ENCODE data around the gene ADRB1.

DNA sequence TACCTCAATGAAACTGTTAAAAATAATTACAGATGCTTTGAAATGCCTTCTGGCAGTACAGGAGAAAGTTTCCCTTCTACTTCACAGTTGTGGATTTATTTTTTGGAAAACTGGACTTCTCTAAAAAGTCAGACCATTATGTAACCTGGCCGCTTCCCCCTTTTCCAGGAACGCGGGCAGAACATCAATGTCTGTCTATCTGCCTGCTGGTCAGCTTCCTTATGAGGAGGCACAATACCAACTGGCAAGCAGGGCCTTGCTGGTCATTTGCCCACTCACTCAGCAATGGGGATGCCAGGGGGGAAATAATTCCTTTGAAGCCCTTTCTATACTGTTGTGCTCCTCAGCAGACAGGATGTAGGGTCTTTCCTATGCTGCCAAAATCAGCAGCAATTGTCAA, 22.5 kb upstream of the ADRB1 start:
- TF ChIP-seq, protein P1, sequence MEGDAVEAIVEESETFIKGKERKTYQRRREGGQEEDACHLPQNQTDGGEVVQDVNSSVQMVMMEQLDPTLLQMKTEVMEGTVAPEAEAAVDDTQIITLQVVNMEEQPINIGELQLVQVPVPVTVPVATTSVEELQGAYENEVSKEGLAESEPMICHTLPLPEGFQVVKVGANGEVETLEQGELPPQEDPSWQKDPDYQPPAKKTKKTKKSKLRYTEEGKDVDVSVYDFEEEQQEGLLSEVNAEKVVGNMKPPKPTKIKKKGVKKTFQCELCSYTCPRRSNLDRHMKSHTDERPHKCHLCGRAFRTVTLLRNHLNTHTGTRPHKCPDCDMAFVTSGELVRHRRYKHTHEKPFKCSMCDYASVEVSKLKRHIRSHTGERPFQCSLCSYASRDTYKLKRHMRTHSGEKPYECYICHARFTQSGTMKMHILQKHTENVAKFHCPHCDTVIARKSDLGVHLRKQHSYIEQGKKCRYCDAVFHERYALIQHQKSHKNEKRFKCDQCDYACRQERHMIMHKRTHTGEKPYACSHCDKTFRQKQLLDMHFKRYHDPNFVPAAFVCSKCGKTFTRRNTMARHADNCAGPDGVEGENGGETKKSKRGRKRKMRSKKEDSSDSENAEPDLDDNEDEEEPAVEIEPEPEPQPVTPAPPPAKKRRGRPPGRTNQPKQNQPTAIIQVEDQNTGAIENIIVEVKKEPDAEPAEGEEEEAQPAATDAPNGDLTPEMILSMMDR (IDR thresholded peaks at IDR 0.05): no peak
- no peak for TF ChIP-seq POLR2A (IDR thresholded peaks at IDR 0.05)
